ENCODE results near the gene PTPRN2. TPM values are rescaled to one million over a fixed set of nuclear protein-coding genes. Genes with fewer than 3 reads are reported as not detected.
"Not testable (repeated sequence)": the region's sequence is repeated elsewhere in the genome, so short reads cannot be mapped to it uniquely, and the experiment has no call there.

Gene PTPRN2
- total RNA-seq, 1 donor from 2014 or later = 3.1 TPM

DNA sequence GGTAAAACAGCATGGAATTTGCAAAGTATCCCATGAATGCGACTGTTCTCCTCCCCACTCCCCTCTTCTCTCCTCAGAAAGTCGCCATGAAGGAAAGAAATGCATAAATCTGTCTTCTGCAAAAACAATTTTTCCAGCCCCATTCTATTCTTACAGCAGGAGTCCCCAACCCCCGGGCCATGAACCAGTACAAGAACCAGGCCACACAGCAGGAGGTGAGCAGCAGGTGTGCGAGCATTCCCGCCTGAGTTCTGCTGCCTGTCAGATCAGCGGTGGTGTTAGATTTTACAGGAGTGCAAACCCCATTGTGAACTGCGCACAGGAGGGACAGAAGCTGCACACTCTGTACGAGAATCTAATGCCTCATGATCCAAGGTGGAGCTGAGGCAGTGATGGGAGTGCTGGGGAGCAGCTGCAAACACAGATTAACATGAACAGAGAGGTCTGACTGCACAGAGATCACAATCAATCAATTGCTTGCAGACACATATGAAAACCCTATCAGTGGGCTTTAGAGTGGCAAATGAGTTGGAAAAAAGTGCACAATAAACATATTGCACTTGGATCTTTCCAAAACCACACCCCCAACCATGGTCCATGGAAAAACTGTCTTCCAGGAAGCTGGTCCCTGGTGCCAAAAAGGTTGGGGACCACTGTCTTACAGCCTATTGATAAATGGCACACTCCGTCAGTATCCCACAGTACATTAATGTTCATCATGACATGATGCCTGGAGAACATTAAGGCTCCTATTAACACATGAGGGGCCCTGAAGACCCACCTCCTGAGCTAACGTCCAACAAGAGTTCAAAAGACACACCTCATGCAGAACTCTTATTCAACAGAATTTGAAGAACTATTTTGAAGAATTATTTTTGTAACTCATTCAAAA, 205.0 kb downstream of the PTPRN2 start:
- no peak for DNase-seq

DNA sequence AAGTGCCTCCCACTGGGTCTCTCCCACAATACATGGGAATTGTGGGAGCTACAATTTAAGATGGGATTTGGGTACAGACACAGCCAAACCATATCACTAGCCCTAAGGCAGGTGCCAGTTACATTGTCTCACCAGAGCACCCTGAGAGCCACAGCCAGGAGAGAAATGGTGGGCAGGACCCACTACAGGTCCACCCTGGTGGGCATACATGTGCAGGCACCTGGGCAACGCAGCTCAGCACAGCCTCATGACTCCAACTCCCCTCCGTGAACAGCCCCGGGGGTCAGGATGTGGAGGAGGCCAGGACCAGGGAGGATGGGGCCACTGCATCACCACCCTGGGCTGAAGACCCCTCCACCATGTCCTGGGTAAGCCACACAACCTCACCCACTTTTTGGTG, 205.7 kb downstream of the PTPRN2 start:
- no peak for DNase-seq

DNA sequence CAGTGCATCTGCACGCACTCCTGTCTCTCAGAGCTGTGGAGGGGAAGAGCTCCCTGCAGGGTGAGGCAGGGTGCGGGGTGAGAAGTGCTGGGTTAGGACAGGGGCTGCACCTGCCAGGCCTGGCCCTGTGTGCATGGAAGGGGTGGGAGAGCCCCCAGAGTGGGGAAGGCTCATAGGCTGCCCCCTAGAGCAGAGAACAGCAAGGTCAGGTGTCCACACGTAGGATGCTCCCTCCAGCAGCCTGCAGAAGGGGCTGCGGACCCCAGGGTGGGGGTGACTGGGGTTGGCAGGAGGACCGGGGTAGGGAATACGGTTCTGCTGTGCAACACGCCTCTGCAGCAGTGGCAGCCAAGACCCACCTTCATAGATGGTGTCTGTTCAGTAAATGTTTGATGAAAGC, 208.6 kb downstream of the PTPRN2 start:
- DNase-seq = no peak

DNA sequence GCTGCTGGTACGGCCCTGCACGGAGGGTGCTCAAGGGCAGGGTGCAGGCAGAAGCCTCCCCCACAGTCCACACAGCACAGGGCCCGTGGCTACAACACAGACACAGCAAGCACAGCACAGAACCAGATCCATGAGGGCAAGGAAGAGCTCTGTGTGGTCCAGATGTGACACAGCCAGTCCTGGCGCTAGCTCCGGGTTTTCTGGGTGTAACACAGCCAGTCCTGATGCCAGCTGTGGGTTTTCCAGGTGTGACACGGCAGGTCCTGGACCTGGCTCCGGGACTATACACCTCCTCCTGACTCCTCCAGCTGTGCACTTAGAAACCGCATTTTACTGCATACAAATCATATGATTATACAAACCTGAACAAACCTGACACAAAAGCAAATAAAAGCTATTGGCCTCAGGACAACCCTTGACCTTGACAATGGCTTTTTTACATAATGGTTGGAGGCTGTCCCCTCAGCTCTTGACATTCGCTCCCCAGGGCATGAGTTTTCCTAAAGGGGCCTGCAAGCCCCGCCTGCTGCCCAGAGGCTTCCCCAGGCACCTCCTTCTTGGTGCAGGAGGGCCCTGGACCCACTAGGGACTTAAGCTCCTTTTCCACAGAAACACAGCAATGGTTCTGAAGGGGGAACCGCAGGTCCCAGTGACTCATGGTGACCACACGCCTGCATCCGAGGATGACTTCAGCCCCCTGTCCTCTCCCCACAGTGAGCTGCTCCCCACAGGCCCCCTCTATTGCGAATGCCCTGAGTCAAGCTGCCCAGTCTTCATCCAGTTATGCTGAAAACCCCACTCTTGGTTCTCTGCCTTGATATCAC, 209.6 kb downstream of the PTPRN2 start:
- DNase-seq = no peak

DNA sequence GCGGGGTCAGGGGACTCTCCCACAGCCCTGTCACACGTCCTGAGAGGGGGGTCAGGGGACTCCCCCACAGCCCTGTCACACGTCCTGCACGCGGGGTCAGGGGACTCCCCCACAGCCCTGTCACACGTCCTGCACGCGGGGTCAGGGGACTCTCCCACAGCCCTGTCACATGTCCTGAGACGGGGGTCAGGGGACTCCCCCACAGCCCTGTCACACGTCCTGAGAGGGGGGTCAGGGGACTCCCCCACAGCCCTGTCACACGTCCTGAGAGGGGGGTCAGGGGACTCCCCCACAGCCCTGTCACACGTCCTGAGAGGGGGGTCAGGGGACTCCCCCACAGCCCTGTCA, 210.8 kb downstream of the PTPRN2 start:
- not testable (repeated sequence) for DNase-seq

DNA sequence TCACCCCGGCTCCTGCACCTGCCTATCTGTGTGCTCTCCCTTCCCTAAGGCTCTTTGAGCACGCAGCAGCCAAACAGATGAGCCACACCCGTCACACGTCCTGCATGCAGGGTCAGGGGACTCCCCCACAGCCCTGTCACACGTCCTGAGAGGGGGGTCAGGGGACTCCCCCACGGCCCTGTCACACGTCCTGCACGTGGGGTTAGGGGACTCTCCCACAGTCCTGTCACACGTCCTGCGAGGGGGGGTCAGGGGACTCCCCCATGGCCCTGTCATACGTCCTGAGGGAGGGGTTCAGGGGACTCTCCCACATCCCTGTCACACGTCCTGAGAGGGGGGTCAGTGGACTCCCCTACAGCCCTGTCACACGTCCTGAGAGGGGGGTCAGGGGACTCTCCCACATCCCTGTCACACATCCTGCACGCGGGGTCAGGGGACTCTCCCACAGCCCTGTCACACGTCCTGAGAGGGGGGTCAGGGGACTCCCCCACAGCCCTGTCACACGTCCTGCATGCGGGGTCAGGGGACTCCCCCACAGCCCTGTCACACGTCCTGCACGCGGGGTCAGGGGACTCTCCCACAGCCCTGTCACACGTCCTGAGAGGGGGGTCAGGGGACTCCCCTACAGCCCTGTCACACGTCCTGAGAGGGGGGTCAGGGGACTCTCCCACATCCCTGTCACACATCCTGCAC, 211.3 kb downstream of the PTPRN2 start:
- DNase-seq = not testable (repeated sequence)

DNA sequence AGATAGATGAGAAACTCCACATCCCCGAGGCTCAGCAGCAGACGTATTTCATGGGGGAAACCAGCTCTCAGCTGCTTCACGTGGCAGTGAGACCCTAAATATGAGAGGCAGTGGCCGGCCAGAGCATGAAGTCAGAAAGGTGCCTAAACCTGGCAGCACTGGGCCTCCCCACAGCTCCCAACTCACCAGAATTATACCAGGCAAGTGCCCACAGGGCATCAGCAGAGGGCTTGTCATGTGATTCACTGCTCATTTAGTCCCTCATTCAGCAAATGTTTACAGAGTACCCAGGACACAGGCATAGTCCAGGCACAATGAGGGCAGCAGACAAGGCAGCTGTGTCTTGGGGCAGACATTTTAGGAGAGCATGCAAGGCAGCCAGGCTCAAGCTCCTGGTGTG, 212.6 kb downstream of the PTPRN2 start:
- DNase-seq = no peak

DNA sequence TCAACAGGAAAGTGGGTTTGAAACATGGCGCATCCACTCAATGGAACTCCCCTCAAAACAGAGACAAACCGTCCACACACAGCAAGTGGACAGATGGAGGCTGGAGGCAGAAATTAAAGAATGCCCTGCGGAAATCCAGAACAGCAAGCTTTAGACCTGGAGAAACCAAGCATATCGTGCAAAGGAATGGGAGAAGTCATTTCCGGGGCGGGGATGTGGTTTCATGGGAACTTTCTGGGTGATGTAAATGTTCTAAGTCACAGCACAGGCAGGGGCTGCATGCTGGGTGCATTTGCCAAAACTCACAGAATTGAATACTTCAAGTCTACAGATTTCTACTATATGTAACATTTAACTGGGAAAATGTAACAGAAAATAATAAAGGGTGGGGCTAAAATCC, 213.0 kb downstream of the PTPRN2 start:
- DNase-seq = no peak

DNA sequence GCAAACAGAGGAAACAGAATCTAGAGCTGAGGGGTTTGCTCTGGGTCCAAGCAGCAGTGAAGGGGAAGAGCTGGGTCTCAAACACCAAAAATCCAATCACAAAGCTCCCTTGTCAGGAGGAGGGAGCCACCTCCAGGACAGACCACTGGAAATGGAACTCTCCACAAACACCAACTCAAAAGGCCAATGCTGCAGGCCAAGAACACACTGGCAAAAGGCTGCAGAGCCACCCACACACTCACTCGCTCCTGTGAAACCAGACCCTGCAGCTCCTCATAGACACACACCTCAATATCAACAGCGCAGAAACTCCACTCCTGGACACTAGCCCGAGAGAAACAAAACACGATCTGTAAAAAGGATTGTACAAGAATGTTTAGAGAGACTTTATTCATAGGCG, 213.5 kb downstream of the PTPRN2 start:
- DNase-seq = no peak

DNA sequence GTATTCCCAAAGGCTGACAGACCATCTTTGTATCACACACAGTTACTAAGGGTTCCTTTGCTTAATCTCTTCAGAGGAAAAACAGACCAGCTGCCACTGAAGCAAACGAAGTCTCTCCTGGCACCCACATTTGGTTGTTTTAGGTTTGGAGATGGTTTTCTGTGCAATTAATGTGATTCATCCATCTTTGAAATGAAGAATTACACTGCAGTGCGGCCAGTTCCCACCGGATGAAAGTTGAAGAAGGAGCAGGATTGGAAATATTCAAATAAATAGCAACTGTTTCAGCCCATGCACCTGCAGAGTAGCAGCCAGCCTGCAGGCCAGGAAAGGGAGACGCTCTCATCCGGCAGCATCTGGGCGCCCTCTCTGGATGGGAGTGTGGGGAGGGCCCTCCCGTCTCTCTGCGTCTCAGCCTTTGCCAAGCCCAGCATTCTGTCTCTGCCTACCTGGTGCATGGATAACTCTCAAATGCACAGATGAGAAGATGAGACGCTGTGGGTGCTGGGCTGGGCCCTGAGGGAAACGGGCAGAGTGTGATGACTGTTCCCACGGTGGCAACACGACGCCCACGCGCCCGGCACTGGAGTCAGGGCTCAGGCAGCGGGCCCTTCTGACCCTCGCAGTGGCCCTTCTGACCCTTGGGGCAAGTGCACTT, 214.0 kb downstream of the PTPRN2 start:
- no peak for DNase-seq

DNA sequence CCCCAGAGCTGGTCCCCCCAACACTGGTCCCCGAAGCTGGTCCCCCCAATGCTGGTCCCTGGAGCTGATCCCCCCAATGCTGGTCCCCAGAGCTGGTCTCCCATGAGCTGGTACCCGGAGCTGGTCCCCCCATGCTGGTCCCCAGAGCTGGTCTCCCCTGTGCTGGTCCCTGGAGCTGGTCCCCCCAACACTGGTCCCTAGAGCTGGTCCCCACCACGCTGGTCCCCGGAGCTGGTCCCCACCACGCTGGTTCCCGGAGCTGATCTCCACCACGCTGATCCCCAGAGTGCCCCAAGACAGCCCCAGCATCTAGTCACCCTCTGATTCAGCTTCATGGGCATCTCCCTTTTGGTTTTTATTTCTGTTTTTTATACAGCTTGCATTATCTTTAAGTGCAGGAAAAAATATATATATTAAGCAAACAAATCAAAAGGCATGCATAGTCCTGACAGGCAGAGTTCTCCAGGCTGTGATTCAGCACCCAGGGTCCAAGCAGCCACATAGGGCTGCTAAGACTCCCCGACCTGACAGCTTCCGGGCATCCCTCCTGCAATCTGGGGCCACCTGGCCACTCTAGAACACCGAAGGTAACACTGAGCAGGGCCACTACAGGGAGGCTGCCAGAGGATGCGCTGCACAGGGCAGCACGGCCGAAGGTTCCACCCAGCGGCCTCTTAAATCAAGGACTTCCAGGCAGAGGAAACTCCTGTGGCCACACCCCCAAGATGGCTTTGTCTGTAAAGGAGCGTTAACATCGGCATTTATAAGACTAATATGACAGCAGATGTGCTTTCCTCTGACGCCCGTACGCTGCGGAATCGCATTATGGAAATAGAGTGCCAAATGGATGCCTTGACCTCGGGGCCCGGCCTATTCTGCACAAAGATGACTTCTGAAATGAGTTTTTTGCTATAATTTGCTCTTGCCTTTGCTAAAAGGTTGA, 215.0 kb downstream of the PTPRN2 start:
- no peak for DNase-seq

DNA sequence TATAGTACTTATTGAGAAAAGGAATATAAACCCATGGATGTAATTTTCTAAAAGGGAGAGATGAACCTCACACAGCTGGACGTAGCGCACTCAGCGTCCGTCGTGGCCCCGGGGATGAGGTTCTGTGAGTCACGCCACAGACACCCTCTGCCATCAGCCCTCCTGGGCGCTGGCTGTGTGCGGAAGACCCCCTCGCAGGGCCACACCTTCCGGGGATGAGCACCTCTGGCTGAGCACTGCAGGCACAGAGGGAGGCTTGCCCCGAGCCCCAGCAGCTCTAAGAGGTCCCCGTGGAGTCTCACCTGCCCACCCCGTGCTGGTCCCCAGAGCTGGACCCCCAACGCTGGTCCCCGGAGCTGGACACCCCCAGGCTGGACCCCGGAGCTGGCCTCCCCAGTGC, 215.8 kb downstream of the PTPRN2 start:
- no peak for DNase-seq

DNA sequence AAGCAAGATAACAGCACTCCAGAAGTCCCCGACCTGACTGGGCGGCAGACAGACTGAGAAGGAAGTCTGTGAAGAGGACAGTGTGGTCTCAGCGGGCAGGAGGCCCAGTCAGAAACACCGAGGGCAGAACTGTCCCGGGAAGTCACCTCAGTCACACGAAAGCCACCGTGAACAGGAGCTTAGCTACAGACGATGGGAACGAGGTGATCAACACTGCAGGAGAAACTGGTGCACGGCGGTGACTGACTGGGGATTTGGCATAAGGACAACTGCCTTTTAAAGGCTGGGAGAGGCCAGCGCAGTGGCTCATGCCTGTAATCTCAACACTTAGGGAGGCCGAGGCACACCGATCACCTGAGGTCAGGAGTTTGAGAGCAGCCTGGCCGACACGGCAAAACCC, 217.8 kb downstream of the PTPRN2 start:
- no peak for DNase-seq

DNA sequence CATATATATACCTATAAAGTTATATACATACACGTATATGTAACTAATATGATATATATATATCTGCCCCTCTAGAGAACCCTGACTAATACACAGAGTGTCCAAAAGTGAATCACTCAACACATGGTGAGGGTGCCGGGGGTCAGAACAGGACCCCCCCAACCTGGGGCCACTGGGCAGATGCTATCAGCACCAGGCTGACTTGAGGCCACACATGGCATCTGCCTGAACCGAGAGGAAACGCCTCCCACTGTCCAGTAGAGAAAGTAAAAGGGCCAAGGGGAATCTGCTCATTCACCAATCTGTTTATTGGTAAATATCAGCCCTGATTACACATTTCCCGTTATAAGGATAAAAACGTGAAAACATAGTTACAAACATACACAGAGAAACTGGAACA, 218.3 kb downstream of the PTPRN2 start:
- no peak for DNase-seq

DNA sequence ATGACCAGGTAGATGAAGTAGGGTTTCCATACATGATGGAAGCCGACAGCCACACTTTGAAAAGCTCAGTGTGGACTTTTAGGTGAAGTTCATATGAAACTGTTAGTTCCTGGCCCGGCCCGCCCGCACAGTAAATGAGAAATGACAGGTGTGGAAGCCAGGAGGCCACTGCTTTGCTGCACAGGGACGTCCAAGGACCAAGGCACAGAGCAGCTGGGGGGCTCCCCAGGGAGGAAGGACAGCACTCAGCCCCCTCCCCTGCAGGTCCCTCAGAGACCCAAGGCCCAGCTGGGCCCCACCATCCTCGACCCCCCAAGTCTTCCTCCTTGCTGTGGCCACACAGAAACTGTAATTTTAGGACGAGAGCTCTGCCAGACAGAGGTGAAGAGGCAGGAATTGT, 219.2 kb downstream of the PTPRN2 start:
- no peak for DNase-seq

DNA sequence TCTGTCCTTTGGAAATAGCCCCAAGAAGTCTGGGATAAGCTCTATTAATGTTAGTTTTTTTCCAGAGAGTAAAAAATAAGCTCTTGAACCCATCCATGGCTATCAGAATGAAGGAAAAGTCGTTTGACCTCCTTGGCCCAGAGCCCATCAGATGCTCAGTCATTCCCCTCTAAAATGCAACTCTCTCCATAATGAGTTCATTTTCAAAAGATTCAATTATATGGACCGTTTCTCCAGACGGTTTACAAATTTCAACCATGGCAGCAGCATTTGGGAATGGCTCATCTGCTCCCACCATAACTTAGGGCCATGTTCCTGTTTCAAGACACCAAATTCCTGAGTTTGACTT, 220.0 kb downstream of the PTPRN2 start:
- DNase-seq = no peak

DNA sequence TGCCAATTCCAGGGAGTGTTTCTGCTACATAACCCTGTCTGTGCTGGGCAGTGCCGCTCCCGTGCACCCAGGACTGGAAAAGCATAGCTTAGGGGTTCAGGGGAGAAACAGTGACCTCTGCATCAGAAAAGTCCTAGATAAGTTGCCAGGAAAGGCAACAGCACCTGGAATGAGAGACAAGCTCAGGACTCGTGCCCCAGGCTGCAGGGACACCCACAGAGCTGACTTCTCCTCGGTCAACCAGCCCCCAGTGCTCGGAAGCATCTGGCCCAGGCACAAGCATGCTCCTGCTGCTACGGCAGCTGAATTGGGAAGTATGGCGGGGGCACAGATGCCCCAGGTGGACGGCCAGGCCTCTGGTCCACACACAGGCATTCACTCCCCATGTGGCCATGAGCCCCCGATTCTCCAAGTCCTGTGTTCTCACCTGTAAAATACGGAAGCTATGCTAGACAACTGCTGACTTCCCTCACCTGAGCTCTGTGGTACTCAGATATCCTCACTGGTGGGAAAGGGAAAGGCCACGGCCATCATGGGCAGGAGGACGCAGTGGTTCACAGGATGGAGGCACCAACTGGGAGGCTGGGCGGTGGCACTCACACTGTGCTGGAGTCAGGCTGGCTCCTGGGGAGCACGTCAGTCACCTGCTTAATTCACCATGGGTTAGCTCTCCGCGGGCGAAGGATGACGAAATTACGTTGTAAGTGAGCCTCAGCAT, 220.5 kb downstream of the PTPRN2 start:
- DNase-seq = no peak

DNA sequence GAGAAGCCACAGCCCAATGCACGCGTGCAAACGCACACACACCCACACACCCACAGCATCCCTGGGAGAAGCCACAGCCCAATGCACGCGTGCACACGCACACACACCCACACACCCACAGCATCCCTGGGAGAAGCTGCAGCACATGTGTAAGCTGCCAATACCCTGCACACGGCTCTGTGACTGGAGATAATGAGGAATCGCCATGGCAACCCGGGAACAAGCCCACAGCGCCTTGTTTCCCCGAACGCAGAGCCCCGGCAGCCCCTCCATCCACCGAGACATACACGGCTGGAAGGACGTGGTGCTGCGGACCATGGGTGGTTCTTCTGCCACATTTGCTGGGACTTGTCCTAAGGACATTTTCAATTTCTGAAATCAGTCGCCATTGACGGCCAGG, 221.3 kb downstream of the PTPRN2 start:
- DNase-seq = no peak

DNA sequence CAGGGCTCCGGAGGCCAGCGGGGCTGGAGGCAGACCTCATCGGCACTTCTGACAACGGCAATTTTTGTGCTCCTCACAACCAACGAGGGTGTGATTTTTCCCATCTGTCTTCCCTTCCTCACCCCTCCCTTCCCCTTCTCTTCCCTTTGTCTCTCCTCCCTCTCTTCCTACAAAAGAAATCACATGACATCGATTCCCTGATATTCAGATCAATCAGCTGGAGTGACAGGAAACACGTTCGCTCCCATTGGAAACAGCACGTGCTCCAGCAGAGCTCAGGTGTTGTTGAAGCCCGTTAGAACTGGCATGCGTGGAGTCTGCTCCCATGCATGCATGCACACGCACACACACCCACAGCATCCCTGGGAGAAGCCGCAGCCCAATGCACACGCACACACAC, 222.4 kb downstream of the PTPRN2 start:
- DNase-seq = no peak

DNA sequence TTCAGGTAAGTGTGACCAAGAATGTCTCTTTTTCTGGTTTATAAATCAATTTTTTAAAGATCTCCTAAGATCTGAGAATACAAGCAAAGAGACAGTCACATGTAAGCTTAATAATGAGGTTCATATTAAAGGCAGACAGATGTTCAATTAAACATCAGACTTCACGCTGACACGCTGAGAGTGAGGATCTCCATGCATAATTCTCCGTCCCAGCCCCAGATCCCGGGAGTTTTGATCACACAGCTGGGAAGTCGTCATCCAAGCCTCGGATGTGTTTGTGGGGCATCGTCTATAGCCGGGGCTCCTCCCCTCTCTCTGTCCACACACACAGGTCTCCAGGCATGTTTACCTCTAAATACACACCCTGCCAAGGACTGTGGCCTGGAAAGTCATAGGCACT, 223.2 kb downstream of the PTPRN2 start:
- no peak for DNase-seq
